Body of pancreas (tissue), 4 donors: ENCODE results near the gene BLM. TPM values are rescaled to one million over a fixed set of nuclear protein-coding genes. Genes with fewer than 3 reads are reported as not detected.

Experiments used
- ATAC-seq: fragments of 150-250 bp; one replicate; pipeline ENCODE4 v1.9.1; 2016
- DNase-seq, 4 donors: peaks; one replicate each; pipeline ENCODE4 v3.0.0-alpha.2; 2019
- H3K27ac ChIP-seq, 4 donors: fragments of 200-600 bp; sonication (generic); 1 replicate in 3 of 4; 2 replicates in 1 of 4; pipeline versions ENCODE4 v1.5.1 to v1.6.1; 2016 to 2019; ENCODE audit warnings: mild to moderate bottlenecking in 1 of 4, mixed read lengths in 1 of 4, moderate library complexity in 1 of 4
- H3K27me3 ChIP-seq, 2 donors: fragments of 200-600 bp; sonication (generic); one replicate each; pipeline ENCODE4 v1.6.0; 2016; ENCODE audit warnings: mild to moderate bottlenecking in 1 of 2
- H3K36me3 ChIP-seq, 2 donors: fragments of 200-600 bp; sonication (generic); replicated peaks in 1 of 2; 2 replicates each; pipeline ENCODE4 v1.5.1; 2016; ENCODE audit warnings: low read depth in 2 of 2; ENCODE audit not compliant: insufficient read depth in 1 of 2
- H3K4me1 ChIP-seq: fragments of 200-600 bp; sonication (generic); one replicate; pipeline ENCODE4 v1.6.0; 2016
- H3K4me3 ChIP-seq, 2 donors: fragments of 200-600 bp; sonication (generic); 1 replicate in 1 of 2; 2 replicates in 1 of 2; pipeline ENCODE4 v1.5.1; 2016 to 2019
- H3K9me3 ChIP-seq, 3 donors: fragments of 200-600 bp; sonication (generic); 1 replicate in 2 of 3; 2 replicates in 1 of 3; pipeline ENCODE4 v1.5.1; 2016
- CTCF ChIP-seq, 7 experiments: fragments of 450-650 bp in 4 of 7; fragments of 200-600 bp in 3 of 7; sonication (generic) in 3 of 7; IDR thresholded peaks; one replicate each; pipeline ENCODE4 v1.5.1; 2016 to 2019; ENCODE audit warnings: antibody characterized with exemption in 7 of 7
- POLR2A ChIP-seq, 3 donors: fragments of 450-650 bp; IDR thresholded peaks; one replicate each; pipeline ENCODE4 v1.6.1; 2016; ENCODE audit warnings: antibody characterized with exemption in 3 of 3, mild to moderate bottlenecking in 2 of 3
- WGBS, 2 donors: methylation state at CpG; one replicate each; pipeline ENCODE4 v1.1.5; 2017; 5-methylcytosine and 5-hydroxymethylcytosine counted together
- intact Hi-C: fragments of 100-400 bp; cut with DNase I; formaldehyde crosslinking; loops from one replicate; pipeline ENCODE4 v1.15.1; 2023
- total RNA-seq, 2 donors: library from RNA; depleted of rRNA; stranded (reverse); fragments of >200 nt; gene quantifications; one replicate each; pipeline ENCODE4 v1.1.0, GENCODE V29; 2016

BLM gene
- total RNA-seq, 2 donors from 2014 or later = 0.26 to 1.3 TPM

- intact Hi-C loops = no loop called here
- Histone ChIP-seq H3K36me3 (no peaks in the 10 kb centered on the region), H3K27ac (no peak overlapping the region), H3K27me3 (no peaks in the 10 kb centered on the region), H3K9me3 (no peaks in the 10 kb centered on the region), H3K4me1 (no peaks in the 10 kb centered on the region), H3K4me3 (no peak overlapping the region)
- ATAC-seq (no peak), DNase-seq (no peak)
- TF ChIP-seq POLR2A (IDR thresholded peaks at IDR 0.05) = no peak
- TF ChIP-seq CTCF (IDR thresholded peaks at IDR 0.05) = no peak
- WGBS, 2 donors = 86 to 90% methylated on average over 2 of the region's 2 CpGs
These were observed 9.7 kb upstream of the BLM start for GRCh38 chr15:90707489-90707888.

GRCh38 chr15:90708516-90708915 is 8.6 kb upstream of the BLM start:
- intact Hi-C loops = no loop called here
- no peaks in the 10 kb centered on the region for H3K27me3 ChIP-seq
- no peaks in the 10 kb centered on the region for H3K4me1 ChIP-seq
- no peak for DNase-seq
- H3K27ac ChIP-seq = no peak overlapping the region
- no peaks in the 10 kb centered on the region for H3K36me3 ChIP-seq
- 63 to 94% methylated on average over 1 of the region's 1 CpG for WGBS, 2 donors
- no peak for ATAC-seq
- no peak for TF ChIP-seq CTCF (IDR thresholded peaks at IDR 0.05)
- TF ChIP-seq POLR2A (IDR thresholded peaks at IDR 0.05) = no peak
- no peak overlapping the region for H3K4me3 ChIP-seq
- H3K9me3 ChIP-seq = no peaks in the 10 kb centered on the region

- Histone ChIP-seq H3K36me3 (no peaks in the 10 kb centered on the region), H3K4me3 (no peak overlapping the region), H3K27ac (no peak overlapping the region), H3K4me1 (no peaks in the 10 kb centered on the region), H3K9me3 (no peaks in the 10 kb centered on the region), H3K27me3 (no peaks in the 10 kb centered on the region)
- no peak for DNase-seq
- 71 to 78% methylated on average over 3 of the region's 3 CpGs for WGBS, 2 donors
- no peak for ATAC-seq
- intact Hi-C loops = no loop called here
- TF ChIP-seq CTCF (IDR thresholded peaks at IDR 0.05) = no peak
These were observed 7.9 kb upstream of the BLM start for GRCh38 chr15:90709278-90709677.

- H3K27ac ChIP-seq = no peak overlapping the region
- no peaks in the 10 kb centered on the region for H3K4me1 ChIP-seq
These were observed 6.6 kb upstream of the BLM start for GRCh38 chr15:90710436-90711027.

More at GRCh38 chr15:90710436-90711027, 6.6 kb upstream of the BLM start:
- H3K4me3 ChIP-seq = no peak overlapping the region
- ATAC-seq (no peak), DNase-seq (no peak)
- intact Hi-C loops = loop anchor here (10.0 kb wide), 1 partner anchor 174 kb away; the partner anchor contains the start of gene FES
- H3K27me3 ChIP-seq = no peaks in the 10 kb centered on the region
- no peaks in the 10 kb centered on the region for H3K36me3 ChIP-seq
- TF ChIP-seq POLR2A (IDR thresholded peaks at IDR 0.05) (no peak), CTCF (IDR thresholded peaks at IDR 0.05) (no peak)
- no peaks in the 10 kb centered on the region for H3K9me3 ChIP-seq
- 67% methylated on average over 7 of the region's 7 CpGs for WGBS, 2 donors
